Raji (cell line): ENCODE results near the gene GDNF.

Source experiments
- POLR2A ChIP-seq: IDR thresholded peaks from 2 replicates; pipeline ENCODE4 v1.6.1; 2011; ENCODE audit warnings: low read depth, low read length, control low read depth; ENCODE audit not compliant: insufficient read depth

The GDNF gene

DNA sequence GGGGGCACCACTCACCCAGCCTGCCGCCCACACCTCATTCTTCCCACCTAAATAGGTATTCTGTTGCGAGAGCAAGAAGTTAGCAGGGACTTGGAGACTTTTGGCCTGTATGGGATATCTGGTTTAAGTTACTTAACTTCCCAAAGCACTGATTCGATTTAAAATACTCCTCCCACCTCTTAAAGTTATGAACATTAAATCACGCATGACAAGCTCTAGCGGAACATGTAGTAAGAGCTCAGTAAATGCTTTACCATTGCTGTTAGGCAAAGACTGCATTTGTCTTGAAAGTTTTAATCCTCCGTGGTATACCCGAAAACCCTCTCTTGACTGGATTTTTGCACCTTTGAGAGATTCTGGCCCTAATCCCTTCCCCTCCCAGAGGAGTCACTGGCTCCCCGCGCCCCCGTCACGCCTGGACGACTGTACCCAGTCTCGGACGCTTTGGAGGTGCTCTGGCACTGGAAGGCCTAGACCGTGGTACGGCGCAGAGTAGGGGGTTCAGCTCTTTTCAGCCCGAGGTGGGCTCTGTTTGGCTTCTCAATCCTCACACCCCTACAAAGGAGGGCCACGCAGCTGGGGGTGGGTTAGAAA lies 4.4 kb downstream of the GDNF start:
- TF ChIP-seq POLR2A: no peak

DNA sequence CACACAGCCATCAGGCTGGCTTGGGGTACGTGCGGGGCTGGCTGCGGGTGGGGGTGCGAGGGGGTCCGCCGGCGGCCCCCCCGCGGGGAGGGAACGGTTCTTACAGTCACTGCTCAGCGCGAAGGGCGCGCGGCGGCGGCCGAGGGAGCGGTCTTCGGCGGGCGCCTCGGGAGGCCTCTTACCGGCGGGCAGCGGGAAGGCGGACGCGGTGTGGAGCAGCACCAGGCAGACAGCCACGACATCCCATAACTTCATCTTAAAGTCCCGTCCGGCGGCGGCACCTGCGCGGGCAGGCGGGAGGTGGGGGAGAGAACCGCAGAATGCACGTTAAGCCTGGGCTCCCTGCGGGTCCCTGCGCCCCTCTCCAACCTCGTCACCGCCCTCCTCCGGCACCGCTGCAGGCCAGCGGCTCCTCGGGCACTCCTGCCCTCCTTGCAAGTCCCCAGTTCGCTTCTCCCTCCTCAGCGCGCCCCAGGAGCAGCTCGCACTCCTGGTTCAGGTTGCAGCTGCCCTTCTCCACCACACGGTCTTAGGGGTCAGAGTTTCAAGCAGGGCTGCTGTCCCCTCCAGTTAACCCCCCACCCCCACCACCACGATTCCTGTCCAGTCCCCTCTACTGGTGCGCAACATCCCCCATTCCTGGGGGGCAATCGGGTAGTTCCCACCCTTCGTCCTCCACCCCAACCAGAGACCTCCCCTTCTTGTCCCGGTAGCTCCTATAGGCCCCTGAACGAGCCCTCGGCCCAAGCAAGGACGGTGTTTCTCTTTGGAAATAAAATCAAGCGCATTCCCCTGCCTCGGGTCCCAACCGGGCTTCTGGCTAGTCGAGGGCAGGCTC lies 5.1 kb downstream of the GDNF start:
- TF ChIP-seq POLR2A: no peak

DNA sequence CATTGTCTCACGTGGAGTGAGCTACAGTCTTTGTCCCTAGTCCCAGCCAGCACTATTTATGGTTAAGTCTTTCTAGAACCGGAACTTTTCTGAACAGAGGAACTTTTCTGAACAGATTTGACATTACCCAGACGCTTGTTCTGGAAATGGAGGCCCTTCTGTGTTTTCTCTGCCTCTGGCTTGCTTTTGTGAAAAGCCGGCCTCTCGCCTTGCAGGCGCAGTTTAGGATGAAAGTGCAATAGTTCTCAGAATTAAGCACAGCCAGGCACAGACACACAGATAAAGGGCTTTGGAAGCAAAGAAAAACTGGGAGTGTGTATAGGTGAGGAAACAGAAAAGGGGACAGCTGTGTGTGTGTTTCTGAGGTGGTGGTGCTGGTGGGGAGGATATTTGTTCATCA lies 5.9 kb downstream of the GDNF start:
- no peak for TF ChIP-seq POLR2A

DNA sequence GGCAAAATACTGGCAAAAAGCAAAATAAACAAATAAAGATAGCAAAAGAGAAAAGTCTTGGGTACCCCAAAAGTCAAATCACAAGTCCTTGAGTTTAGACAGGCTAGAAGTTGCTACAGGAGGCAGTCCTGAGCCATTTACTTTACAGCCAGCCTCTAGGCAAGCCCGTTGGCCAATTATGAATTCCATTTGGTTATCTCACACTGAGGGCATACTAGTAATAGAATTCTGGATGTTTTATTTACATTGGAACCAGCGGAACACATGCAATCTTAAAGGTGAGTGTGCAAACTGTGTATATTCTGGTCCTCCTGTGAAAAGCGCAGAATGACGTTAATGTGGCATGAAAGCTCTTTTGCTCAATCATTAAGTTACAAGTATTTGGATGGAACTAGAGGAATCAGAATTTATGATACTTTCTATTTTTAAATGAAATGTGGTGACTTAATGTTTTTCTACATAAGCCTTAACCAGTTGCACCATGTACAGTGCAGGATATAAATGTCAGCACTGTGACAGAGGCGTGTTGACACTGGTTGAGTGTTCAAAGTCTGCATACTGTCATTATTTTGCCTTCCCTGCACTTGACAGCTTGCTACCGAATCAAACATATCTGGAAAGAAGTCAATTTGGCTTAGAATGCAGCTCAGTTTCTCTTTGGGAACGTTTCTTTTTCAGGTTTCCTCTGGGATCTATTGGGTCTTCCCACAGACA lies 7.9 kb downstream of the GDNF start:
- no peak for TF ChIP-seq POLR2A

DNA sequence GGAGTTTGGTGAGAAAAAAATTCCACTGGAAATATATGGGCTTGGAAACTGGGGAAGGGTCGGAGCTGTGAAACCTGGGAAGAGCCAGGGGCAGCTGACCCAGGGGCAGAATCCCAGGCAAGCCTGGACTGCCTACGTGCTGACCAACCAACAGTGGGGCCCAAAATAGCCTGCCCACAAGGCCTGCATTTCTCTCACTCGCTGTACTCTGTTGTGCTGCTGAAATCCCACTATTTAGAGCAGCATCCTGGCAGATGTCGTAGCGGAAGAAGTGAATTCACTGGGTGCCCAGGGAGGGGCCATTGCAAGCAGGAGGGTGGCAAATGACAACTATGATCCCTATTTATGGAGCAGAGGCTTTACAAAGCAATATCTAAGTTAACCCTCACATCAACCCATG lies 9.5 kb downstream of the GDNF start:
- TF ChIP-seq POLR2A: no peak

DNA sequence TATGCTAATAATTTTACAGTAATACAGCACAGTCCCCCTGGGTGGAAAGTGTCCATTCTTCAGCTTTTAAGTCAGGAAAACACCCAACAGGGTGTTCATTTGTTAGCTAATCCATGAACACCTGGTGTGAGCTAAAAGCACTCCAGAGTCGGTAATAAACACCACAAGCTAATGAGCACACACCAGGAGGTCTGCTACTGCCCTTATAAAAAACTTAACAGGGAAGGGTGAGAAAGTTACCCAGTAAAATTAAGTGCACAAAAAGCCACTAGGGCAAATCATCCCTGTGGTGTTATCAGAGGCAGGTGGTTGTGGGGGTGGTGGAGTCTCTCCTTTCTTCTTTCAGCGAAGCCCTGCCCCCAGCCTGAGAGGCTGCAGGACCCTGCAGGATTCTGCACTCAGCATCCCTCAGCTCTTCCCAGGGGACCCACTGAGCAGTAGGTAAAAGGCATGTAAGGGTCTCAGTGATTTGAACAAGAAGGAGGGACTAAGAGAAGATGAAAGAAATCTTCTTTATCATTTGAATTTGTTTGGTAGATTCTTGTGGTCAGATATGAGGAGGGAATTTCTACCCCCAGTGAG lies 14.4 kb downstream of the GDNF start:
- no peak for TF ChIP-seq POLR2A

DNA sequence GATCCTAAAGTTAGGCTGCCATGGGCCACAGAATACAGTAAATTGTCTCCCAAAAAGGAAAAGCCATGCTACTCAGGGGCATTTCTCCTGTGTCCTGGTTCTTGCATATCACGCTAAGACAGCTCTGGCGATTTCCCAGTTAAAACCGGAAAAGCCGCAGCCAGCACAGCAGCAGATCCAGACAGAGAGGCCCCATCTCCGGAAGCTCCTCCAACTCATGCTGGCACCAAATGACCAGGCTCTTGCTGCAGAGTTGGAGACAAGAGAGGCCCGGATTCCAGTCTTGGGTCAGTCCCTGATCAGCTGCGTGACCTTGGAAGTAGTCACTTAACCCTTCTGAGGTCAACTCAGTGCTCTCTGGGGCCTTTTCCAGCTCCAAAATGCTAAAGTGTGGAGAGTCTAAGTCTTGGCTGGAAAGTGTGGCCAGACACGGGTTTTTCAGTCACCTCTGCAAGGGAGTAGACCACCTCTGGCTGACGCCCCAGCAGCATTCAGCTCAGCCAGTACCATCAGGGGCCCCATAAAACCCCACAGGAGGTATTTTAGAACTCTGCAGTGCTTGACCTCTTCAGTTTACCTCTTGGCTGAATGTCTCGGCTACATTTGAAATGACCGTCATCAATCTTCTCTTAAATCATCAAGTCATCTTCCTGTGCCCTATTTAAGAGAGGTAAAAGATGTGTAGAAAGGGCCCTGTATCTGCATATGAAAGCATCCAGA lies 16.2 kb downstream of the GDNF start:
- TF ChIP-seq POLR2A: no peak

DNA sequence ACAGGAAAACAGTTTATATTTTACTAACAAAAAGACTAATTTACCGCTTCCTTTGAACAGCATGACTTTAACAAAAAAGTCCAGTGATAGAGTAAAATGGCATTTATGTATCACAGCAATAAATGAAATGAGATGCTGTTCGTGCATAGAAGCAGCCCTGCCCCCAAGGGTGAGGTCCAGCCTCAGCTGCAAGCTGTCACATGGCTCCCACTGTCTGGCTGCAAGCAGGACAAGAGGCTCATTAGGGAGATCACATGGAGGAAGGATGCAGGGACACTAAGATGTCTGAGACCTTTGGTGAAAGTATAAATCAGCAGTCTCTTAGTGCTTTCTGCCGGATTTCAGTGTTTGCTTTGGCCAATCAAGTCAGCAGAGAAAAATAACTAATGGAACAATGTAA lies 23.0 kb downstream of the GDNF start:
- no peak for TF ChIP-seq POLR2A

DNA sequence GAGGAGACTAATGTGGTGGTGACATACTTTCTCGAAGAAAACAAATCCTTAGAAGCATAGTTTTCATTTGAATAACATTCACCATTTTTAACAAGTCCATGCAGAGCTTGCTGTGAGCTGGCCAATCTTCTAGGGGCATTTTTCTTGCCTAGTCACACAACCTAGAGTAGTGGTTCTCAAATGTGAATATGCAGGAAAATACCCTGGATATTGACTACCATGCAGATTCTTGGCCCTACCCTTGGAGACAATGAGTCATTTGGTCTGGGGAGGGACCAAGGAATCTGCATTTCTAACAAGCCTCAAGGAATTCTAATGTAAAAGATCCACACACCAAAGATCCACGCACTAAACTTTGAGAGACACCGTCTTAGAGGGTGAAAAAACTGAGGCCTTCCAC lies 23.5 kb downstream of the GDNF start:
- no peak for TF ChIP-seq POLR2A

DNA sequence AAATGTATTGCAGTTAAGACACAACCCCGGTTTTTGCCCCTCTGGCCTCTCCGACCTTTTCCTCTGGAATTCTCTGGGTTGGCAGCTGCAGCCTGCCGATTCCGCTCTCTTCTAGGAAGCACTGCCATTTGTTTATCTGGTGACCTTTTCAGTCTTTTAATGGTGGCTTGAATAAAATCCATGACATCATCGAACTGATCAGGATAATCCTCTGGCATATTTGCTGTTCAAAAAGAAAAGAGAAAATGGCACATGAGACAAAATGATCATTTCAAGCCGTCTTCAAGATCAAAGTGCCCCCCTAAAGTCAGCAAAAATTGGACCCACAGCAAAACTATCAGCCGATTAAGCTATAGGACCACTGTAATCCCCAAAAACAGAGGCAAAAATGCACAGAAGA lies 23.9 kb downstream of the GDNF start:
- TF ChIP-seq POLR2A: no peak

DNA sequence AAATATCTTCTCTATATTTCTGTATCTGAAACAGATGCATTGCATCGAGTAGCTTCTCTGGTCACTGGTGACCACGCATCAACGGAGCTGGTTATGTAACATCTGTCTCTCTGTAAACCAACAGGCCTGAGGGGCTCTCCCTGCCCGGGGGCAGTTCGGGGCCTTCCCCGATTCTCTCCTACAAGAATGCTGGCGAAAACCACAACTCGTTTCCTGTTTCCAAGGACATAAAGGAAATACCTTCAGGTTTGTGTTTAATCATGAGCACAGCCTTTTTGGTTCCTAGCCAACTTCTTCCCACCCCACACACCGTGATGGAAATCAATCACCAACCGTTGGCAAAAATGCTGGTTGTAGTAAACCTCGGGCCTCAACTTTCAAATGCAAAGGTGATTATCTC lies 25.1 kb downstream of the GDNF start:
- TF ChIP-seq POLR2A: no peak

DNA sequence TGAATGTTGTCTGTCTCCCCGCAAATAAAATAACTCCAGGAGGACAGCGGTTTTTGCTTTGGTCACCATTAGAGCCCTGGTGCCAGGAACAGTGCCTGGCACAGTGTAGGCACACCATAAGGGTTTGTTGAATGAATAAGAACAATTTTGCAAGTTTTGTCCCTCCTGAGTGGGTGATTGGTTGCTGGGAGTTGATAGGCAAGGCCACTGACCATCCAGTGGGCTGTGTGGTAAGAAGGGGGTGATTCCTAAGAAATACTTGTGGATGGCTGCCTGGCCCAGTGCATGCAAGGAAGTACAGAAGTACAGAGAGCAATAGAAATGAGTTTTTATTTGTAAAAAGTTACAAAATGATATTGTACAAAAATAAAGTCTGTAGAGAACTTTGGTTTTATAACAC lies 27.5 kb downstream of the GDNF start:
- no peak for TF ChIP-seq POLR2A

DNA sequence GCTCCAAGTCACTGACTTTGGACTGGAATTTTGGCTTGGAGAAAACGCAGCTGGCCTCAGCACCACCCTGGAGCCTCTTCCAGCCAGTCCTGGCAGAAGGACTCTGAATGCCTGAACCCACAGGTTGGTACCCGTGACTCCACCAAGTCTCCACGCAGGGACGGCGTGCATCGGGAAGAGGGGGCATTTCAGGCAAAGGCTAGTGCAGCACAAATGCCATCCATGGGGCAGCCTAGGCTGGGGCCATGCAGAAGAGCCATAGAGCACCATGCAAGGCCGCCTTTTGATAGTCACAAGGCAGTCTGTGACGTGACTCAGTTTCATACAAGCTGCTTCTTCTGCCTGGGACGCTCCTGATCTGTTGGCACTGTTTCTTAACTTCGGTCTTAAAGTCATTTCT lies 28.0 kb downstream of the GDNF start:
- no peak for TF ChIP-seq POLR2A

DNA sequence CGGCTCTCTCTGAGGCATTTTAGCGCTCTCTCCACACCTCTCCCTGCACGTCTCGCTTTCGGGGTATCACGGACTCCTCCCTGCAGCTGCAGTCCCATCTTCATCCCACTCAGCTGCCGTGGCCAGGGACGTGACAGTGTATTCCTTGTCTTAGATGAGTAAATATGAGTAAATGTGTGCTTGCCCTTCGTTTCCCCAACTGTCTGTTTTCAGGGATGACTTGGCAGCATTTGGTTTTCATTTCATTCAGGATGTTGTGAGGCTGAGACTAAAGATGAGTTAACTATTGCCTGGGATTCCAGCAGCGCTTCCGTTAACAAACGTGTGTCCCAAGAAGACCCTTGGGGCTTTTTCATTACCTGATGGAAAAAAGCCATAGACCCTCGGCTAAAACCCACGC lies 29.5 kb downstream of the GDNF start:
- no peak for TF ChIP-seq POLR2A

DNA sequence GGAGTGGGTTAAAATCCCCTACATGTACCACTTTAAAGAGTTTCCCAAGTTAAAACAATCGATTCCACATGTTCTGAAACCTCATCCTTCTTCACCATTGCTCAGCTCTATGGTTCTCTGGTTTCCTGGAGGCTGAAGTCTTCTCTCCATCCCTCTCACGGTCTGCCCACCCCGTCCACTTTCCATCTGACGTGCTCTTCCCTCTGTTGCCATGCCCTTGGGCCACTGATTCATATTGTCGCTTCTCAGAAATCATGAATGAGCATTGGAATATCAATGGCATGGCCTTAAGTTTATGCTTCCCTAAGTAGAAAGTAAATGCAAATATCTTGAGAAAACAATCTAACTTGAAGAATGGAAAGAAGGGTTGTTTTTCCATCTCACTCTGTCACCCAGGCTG lies 30.9 kb downstream of the GDNF start:
- TF ChIP-seq POLR2A: no peak
